Activated T-helper 1 cell treated with Interleukin-2 at 50 U/mL for 16 hours (primary cell): ENCODE measurements around the gene GGN.
A peak's percentile ranks its signal among the peaks of the same experiment; 100 is the strongest.
"Not testable (repeated sequence)": the region's sequence is repeated elsewhere in the genome, so short reads cannot be mapped to it uniquely, and the experiment has no call there.

Experiments used
- DNase-seq: peaks from one replicate; pipeline ENCODE4 v3.0.0-alpha.2; 2020; ENCODE audit warnings: low read depth

GGN gene, protein sequence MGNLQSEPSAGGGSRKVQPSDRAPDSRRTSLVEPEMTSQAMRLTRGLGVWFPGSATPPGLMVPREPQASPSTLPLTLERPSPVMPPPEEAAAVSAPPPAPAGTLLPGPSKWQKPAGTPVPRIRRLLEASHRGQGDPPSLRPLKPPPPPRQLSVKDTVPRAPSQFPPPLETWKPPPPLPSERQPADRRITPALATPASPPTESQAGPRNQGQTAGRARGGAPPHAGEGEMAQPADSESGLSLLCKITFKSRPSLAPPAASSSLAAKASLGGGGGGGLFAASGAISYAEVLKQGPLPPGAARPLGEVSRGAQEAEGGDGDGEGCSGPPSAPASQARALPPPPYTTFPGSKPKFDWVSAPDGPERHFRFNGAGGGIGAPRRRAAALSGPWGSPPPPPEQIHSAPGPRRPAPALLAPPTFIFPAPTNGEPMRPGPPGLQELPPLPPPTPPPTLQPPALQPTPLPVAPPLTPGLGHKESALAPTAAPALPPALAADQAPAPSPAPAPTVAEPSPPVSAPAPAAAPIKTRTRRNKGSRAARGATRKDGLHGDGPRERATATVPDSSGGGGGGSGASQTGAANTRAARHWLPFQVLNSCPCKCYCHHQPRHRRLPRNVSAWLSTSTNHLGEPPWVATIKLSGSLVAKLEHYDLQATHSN

DNA sequence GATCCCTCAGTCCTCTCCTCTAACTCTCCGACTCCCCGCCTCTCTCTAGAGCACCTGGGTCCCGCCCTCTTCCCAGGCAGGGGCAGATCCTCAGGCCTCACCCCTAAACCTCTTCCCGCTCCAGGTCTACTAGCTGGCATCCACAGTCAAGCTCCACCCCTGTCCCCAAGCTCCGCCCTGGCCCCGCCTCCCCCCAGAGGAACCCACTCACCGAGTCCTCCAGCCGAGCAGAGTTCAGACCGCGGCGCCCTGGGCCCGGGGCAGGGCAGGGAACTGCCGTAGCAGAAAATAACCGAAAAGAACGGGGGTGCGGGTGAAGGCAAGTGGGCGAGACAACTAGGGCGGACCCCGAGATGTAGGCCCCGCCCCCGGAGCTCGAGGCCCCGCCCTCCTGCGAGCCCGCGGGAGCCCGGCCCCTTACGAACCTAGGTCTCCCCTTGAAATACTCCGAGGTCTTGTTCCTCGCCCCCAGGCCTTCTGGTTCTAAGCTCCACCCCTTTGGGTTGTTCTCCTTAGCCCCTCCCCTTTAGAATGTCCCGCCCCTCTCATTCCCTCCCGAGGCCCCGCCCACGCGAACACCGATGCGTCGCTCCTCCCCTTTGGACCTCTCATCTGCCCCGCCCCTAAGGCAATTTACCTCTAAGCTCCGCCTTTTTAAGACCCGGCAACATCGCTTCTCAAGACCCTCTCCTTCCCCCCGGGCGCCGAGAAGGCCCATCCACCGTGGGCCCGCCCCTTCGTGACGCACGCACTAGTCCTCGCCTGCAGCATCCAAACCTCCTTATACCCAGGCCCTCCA is at the start of gene GGN:
Gene GGN, minus strand, starts transcription at position 485 of the 799 bp plus-strand sequence. CDS start 773 bp downstream, outside the sequence.
- peak; percentile 54 for DNase-seq

DNA sequence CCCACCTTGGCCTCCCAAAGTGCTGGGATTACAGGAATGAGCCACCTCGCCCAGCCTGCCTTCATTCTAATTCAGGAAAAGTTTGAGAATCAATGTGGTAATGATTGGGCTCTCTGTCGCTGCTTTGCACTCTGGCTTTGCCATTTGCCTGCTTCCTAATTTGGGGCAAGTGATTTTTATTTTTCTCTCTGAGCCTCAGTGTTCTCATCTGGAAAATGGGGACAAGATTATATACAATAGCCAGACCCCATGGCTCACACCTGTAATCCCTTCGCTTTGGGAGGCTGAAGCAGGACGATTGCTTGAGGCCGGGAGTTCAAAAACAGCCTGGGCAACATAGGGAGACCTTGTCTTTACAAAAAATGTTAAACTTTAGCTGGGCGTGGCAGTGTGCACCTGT is 49.5 kb upstream of the GGN start:
- DNase-seq, result no peak

DNA sequence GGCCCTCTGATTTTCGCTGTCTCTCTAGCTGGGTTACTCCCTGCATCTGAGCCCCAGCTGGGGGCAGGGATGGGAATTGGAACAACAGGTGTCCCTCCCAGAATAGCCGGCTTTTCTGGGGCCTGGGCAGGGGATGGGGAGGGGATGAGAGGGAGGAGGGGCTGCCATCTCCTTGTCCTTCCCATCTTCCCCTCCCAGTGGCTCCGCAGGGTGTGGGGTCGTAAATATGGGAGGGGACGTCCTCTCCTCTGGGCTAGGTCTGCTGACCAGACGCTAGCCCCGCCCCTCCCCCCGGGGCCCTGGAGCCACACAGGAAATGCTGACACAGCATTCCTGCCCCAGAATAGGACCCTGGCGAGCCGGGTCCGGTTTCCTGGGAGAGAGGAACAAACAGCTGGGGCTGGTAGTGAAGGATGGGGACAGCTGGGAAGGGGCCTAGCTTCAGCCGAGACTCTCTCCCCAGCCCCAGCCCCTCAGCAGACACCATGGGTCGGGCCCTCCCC is 46.8 kb upstream of the GGN start:
- no peak for DNase-seq

DNA sequence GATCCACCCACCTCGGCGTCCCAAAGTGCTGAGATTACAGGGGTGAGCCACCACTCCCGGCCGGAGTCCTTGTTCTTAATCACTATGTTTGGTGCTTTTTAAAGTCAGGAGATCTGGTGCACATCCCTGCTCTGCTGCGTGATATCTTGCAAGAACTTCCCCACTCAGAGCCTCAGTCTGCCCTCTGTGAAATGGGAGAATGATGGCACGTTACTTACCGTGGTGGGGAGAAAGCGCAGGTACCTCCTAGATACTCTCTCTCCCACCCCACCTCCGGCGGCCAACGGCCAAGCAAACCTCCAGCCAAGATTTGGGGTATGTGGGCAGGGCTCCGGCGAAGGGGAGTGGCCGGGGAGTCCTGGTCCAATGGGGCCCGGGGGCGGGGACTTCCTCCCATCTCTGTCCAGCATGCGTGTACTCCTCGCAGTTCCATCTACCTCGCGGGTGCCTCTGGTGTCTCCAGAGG is 45.5 kb upstream of the GGN start, which contains the start of gene RYR1:
Gene RYR1, plus strand, starts transcription at position 424 of the 466 bp plus-strand sequence. CDS start 139 bp downstream, outside the sequence.
- DNase-seq, result no peak

DNA sequence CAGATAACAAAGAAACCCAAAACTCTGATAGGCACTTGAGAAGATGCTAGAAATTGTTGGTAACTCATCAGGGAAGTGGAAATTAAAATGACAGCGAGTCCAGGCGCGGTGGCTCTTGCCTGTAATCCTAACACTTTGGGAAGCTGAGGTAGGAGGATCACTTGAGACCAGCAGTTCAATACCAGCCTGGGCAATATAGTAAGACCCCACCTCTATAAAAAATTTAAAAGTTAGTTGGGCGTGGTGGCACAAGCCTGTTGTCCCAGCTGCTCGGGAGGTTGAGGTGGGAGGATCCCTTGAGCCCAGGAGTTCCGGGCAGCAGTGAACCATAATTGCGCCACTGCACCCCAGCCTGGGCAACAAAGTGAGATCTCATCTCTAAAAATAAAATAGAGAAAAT is 43.1 kb upstream of the GGN start:
- DNase-seq, result no peak

DNA sequence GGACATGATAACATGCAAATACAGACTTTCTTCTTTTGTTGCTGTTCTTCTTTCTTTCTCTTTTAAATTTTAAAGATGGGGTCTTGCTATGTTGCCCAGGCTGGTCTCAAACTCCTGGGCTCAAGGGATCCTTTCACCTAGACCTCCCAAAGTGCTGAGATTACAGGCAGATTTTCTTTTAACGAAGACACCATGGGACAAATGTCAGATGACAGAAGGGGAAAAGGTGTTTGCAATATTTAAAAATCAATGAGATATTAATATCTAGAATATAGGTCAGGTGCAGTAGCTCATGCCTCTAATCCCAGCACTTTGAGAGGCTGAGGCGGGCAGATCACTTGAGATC is 42.0 kb upstream of the GGN start:
- DNase-seq, result no peak

DNA sequence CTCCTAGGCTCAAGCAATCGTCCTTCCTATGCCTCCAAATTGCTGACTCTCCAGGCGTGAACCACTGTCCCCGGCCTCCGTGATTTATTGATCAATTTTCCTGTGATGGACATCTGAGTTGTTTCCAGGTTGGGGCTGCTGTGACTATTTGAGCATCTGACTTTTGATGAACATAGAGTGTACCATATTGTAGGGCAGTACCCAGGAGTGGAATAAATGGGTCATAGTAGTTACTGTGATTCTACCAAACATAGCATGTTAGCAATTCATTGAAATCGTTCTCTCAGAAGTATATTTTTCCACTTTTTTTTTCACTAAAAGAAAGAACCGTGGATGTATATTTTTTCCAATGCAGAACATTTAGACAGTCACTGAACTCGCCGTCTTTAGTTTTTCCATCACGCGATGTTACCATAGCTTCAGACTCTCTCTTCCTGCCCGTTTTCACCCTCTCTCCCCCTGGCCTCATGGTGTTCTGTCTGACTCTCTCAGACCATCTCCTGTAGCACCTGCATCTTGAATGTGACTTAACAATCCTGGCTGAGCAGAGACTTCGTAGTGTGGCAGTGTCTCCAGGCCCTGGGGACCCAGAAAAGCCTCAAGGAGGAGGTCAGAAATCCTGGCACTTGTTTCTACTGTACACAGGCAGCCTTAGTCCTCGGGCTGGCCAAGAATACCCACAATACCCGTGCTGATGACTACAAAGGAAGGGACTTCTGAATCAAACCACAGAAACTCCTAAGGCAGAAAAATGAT is 41.4 kb upstream of the GGN start:
- no peak for DNase-seq

DNA sequence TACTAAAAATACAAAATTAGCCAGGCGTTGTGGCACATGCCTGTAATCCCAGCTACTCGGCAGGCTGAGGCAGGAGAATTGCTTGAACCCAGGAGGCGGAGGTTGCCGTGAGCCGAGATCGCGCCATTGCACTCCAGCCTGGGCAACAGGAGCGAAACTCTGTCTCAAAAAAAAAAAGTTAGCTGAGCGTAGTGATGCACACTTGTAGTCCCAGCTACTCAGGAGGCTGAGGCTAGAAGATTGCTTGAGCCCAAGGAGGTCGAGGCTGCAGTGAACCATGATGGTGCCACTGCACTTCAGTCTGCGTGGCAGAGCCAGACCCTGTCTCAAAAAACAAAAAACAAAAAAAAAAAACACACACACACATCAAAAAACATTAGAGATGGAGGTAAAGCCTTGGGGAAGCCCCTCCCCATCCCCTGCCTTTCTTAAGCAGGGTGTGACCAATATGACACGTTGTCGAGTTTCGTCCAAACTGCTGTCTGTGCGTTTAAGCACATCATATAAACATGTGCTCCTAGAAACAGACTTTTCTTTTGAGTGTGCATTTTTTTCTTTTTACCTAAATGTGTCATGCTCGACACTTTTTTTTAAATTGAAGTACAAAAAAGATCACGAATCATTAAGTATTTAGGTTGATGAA is 39.3 kb upstream of the GGN start:
- not testable (repeated sequence) for DNase-seq

DNA sequence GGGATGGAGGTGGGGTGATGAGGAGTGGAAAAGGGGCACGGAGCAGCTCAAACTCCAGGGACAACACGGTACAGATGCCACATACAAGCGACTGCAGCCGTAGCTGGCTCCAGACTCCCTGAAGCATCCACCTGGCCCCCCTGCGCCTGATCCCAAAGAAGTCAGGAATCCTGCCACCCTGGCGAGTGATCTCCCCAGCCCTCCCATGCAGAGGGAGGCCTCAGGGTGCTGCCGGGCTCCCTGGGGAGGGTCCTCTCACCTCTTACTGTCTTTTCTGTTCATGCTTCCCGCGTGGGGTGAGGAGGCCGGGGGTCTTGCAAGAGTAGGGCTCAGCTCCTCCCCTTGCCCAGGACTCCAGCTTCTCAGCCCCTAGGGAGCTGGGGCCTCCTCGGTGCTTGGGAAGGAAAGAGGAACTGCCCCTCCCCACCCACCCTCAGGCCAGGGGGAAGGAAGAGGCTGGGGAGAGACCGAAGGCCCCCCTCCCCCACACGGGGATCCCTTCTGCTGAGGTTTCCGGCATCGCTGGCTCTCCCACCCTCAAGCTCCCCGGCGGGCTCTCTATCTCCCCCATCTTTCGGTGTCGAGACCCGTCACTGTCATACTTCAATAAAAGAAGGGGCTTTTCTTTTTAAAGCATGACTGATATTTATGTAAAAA is 38.1 kb upstream of the GGN start, which contains the start of gene RASGRP4:
Gene RASGRP4, minus strand, starts transcription at position 410 of the 657 bp plus-strand sequence. Its CDS starts 128 bp downstream, at position 282.
- no peak for DNase-seq

DNA sequence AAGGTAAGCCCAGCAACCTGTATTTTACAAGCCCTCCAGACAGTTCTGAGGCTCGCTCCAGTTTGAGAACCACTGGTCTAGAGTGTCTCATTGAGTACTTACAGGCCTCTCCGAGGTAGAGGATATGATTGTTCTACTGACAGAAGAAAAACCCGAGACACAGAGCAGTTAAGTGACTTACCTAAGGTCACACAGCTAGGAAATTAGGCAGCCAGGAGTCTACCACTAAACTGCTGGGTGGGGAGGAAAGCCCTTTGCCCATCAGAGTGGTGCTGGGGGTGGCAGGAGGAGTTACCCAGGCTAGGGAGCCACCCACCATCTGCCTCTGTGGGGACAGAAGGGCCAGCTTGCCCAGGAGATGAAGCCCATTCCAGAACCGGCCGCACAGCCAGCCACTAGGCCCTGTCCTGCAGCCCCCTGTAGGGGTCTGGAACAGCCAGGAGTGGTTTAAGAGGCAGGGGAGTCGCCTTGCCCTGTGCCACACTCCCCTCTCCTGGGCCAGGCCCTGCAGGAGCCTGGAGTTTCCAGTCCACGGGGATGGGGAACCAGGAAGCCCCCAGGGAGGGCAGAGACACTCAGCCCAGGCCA is 37.5 kb upstream of the GGN start:
- DNase-seq, result no peak

DNA sequence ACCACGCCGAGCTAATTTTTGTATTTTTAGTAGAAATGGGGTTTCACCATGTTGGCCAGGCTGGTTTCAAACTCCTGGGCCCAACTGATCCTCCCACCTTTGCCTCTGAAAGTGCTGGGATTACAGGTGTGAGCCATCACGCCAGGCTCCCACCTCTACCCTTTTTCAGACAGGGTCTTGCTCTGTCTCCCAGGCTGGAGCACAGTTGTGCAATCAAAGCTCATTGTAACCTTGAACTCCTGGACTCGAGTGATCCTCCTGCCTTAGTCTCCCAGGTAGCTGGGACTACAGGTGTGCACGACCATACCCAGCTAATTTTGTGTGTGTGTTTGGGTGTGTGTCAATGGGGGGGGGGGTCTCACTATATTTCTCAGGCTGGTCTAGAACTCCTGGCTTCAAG is 36.4 kb upstream of the GGN start:
- no peak for DNase-seq

DNA sequence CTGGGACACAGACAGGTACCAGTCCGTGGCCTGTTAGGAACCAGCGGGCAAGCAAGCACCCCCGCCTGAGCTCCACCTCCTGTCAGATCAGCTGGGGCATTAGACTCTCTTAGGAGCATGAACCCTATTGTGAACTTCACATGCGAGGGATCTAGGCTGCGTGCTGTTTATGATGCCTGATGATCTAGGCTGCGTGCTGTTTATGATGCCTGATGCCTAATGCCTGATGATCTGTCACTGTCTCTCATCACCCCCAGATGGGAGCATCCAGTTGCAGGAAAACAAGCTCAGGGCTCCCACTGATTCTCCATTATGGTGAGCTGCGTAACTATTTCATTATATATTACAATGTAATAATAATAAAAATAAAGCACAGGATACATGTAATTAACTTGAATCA is 34.6 kb upstream of the GGN start:
- no peak for DNase-seq

DNA sequence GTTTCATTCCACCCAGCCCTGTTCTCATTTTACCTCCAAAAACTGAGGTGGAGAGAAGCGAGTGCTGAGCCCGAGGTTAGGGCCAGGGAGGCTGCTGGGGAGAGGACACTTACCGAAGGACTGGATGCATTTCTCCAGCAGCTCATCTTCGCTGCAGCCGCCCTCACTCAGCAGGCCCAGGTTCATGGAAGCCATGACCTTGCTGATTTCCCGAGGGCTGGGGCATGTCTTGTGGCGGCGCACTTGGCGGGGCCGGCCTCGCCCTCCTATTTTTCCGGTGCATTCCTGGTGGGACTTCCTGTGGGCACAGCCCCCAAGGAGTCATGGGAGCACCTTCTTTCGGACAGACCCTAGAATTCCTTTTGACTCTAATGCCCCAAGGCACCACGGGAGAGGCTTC is 34.0 kb upstream of the GGN start:
- DNase-seq, result no peak

DNA sequence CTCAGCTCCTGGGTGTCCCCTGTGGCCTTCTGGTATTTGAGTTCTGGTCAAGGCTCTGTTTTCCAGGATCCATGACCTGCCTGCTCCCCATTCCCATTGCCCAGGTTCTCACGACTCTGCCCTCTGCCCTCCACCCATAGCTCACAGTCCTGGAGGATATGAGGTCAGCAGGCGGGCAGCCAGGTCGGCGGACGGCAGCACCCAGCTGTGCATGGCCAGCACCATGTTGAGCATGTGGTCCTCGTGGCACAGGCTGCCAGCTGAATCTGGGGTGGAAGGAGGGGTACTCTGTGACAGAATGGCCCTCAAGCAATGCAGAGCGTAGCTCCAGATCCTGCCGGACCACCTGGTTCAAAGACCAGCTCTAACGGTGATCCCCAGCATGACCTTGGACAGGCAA is 33.1 kb upstream of the GGN start:
- DNase-seq, result no peak

DNA sequence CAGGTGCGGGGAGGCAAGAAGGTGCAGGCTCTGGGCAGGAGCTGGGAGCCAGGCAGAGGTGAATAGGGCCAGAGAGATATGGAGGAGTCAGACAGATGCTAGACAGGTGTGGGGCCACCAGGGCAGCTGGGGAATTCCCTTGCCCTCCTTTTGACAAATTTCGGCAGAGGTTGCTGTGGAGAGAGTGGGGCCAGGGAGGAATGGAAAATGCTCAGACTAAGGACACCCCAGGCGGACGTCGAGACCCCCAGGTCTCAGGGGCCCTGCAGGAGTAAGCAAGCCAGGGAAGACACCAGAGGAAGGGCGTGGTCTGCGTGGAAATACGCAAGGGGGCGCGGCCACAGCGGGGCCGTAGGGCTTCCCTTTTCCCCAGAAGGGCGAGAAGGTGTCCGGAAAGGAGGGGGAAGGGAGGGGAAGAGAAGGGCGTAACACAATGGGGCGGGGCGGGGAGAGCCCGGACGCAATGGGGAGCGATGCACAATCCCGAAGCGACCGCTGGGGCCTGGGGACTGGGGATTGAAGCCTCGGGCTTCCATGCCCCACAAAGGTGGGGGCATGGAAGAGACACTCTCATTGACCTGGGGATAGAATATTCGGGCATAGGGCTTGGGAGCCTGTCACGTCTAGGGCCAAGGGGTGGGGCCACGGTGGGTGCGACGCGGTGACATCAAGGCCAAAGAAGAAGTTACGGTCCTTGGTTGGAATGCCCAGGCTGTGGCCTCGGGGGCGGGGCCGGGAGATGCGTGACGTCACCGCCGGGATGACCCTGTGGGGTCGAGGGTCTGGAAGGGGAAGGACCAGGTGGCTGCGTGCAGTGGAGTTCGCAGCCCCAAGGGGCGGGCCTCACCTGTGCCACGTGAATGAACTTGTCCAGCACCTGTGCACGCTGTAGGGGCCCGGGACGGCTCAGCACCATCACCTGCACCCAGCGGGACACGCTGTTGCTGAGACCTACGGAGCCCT is 30.0 kb upstream of the GGN start:
- peak; percentile 34 for DNase-seq

DNA sequence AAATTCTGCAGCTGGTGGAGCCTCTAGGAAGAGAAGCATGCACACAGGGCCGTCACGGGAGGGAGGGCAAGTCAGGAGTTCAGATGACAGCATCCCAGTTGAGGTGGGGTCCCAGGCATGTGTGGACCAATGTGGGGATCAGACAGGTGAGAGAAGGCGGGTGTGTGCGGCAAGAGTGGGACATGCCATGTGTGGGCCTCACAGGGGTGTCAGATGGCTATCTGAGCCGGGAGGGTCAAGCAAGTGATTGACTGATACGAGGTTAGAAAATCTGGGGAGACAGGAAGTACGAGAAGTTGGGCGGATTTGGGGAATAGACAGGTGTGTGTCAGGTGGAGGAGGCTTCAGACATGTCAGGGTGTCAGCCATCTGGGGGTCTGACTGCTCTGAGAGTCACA is 29.3 kb upstream of the GGN start:
- no peak for DNase-seq

DNA sequence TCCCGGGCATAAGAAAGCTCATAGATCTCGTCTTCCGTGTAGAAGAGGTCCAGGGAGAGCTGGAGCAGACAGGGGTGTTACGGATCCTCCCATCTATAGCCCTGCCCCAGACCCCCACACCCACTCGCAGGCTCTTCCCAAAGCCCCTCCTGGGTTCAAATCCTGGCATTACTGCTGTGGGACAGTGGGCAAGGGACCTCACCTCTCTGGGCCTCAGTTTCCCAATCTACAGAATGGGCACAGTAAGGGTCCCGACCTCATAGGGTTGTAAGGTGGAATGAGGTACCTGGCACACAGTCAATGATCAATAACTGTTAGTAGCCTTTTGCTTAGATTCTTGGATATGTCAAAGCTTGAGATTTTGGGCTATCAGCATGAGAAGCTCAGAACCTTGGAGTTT is 25.6 kb upstream of the GGN start:
- no peak for DNase-seq

DNA sequence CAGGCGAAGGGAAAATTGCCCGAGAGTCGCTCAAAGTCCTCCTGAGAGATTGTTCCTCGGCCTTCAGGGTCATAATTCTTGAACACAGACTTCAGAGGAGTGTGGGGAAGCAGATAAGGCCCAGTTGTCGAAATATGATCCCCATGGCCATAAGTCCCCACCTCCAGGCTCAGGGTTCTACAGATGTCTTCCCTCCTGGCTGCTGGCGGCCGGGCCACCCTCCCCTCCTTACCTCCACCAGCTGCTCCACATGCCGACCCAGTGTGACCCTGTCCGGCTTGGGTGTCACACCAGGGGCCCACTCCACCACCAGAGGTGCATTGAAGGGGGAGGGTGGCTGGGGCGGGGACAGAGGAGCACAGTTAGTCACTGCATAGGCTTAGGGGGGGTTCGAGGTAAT is 25.1 kb upstream of the GGN start:
- no peak for DNase-seq

DNA sequence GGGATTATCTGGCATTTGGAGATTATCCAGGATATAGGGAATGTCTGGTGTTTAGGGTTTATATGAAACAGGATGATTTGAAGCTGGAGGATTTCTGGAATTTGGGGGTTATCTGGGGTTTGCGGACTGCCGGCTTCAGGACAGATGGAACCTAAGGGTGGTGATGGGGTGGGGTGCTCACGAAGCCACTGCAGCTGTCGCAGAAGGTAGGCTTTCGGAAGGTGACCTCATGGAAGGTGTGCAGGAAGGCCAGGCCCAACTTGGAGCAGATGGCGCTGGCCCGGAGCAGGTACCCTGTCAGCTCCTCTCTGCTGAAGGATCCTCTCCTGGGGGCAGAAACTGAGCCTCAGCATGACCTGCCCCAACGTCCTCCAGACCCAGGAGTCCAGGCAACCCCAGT is 24.7 kb upstream of the GGN start:
- no peak for DNase-seq
